Psoas muscle (tissue), 8 donors: ENCODE data around the gene RBAK. TPM values are rescaled to one million over a fixed set of nuclear protein-coding genes. Genes with fewer than 3 reads are reported as not detected.

ENCODE experiments used
- ATAC-seq, 4 donors: fragments of 200-7000 bp; cut with Tn5 transposase; one replicate each; pipeline ENCODE4 v1.9.1; 2020; ENCODE audit warnings: moderate library complexity in 3 of 4, mild to moderate bottlenecking in 2 of 4
- DNase-seq, 2 donors: peaks; one replicate each; pipeline ENCODE4 v3.0.0-alpha.2; 2020
- H3K27ac ChIP-seq: fragments of 200-600 bp; one replicate; pipeline ENCODE4 v1.8.0; 2022
- H3K27me3 ChIP-seq, 3 donors: fragments of 200-600 bp in 1 of 3; one replicate each; pipeline versions ENCODE4 v1.6.1 to v1.8.0; 2013 to 2022; ENCODE audit warnings: low read length in 2 of 3, mild to moderate bottlenecking in 2 of 3, moderate library complexity in 1 of 3; ENCODE audit not compliant: insufficient read depth in 3 of 3
- H3K36me3 ChIP-seq, 2 donors: fragments of 200-600 bp in 1 of 2; one replicate each; pipeline versions ENCODE4 v1.6.1 to v1.8.0; 2013 to 2022; ENCODE audit warnings: low read depth in 1 of 2, mild to moderate bottlenecking in 1 of 2, moderate library complexity in 1 of 2; ENCODE audit not compliant: insufficient read depth in 1 of 2
- H3K4me1 ChIP-seq: fragments of 200-600 bp; one replicate; pipeline ENCODE4 v1.8.0; 2022
- H3K4me3 ChIP-seq: fragments of 200-600 bp; one replicate; pipeline ENCODE4 v1.8.0; 2022; ENCODE audit warnings: mild to moderate bottlenecking
- H3K9me3 ChIP-seq: fragments of 200-600 bp; one replicate; pipeline ENCODE4 v1.8.0; 2022
- WGBS, 3 donors: extraction: QIAGEN DNeasy Blood & Tissue Kit; methylation state at CpG; one replicate each; pipeline versions ENCODE4 v1.1.6 to v1.1.7; 2013; 5-methylcytosine and 5-hydroxymethylcytosine counted together
- intact Hi-C, 2 donors: fragments of 100-400 bp; cut with DNase I; formaldehyde crosslinking; loops; one replicate each; pipeline versions ENCODE4 v1.11.0 to v1.14.2; 2022
- polyA plus RNA-seq, 3 donors: library from polyadenylated mRNA; stranded (reverse); fragments of 200-250 nt; gene quantifications; one replicate each; pipeline ENCODE4 v1.2.3, GENCODE V29; 2013
- total RNA-seq, 4 donors: library from RNA; stranded (reverse); fragmentation: NEBNext Ultra II Directional in 2 of 4; extraction: Animal tissue kit (Norgen Biotek cat#: 25700) in 2 of 4; gene quantifications; one replicate each; pipeline versions ENCODE4 v1.2.1 to v1.2.4, GENCODE V29; 2021 to 2023
- TF ChIP-seq, protein P1 (sequence below): fragments of 200-600 bp; IDR thresholded peaks from one replicate; pipeline ENCODE4 v1.8.0; 2022; ENCODE audit warnings: antibody characterized with exemption
- donor health status: healthy with polysubstance abuse.
- donor health status: DM: no; HTN: no; CAD: no; lungs with moderate emphysema.
- donor health status: Bipolar disorder and iron deficiency.
- donor health status: healthy.
- donor health status: DM: yes; HTN: yes; CAD: no.
- donor health status: DM: no; HTN: no; CAD: no.
- donor health status: DM: no; HTN: no; CAD: no.
- donor health status: DM: yes; HTN: yes; CAD: no.

The RBAK gene
- total and polyA plus RNA-seq, 7 donors = 2.6 to 7.2 (median 6.5) TPM

DNA sequence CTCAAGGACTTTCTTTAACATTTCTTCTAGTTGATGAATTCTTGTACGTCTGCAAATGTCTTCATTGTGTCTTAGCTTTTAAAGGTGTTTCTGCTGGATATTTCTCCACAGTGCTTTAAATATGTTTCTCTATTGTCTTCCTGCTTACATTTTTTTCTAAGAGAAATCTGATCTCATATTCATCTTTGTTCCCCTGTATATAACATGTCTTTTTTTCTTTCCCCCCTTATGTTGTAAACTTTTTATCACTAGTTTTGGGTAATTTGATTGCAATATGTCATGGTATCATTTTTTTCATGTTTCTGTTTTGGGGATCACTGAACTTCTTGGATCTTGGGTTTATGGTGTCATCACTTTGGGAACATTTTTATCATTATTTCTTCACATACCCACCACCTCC is 7.5 kb downstream of the RBAK start:
- Histone ChIP-seq H3K27me3 (no peaks in the 10 kb centered on the region), H3K9me3 (peaks cover 46% of the 10 kb centered on the region), H3K4me3 (no peak overlapping the region), H3K36me3 (peaks cover 23 to 96% of the 10 kb centered on the region in 2 donors), H3K4me1 (no peaks in the 10 kb centered on the region), H3K27ac (no peak overlapping the region)
- intact Hi-C loops = no loop called here
- DNase-seq = no peak
- no peak for ATAC-seq
- TF ChIP-seq, protein P1, sequence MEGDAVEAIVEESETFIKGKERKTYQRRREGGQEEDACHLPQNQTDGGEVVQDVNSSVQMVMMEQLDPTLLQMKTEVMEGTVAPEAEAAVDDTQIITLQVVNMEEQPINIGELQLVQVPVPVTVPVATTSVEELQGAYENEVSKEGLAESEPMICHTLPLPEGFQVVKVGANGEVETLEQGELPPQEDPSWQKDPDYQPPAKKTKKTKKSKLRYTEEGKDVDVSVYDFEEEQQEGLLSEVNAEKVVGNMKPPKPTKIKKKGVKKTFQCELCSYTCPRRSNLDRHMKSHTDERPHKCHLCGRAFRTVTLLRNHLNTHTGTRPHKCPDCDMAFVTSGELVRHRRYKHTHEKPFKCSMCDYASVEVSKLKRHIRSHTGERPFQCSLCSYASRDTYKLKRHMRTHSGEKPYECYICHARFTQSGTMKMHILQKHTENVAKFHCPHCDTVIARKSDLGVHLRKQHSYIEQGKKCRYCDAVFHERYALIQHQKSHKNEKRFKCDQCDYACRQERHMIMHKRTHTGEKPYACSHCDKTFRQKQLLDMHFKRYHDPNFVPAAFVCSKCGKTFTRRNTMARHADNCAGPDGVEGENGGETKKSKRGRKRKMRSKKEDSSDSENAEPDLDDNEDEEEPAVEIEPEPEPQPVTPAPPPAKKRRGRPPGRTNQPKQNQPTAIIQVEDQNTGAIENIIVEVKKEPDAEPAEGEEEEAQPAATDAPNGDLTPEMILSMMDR = no peak
- WGBS, 3 donors = 99 to 100% (median 100%) methylated on average over 1 of the region's 1 CpG

DNA sequence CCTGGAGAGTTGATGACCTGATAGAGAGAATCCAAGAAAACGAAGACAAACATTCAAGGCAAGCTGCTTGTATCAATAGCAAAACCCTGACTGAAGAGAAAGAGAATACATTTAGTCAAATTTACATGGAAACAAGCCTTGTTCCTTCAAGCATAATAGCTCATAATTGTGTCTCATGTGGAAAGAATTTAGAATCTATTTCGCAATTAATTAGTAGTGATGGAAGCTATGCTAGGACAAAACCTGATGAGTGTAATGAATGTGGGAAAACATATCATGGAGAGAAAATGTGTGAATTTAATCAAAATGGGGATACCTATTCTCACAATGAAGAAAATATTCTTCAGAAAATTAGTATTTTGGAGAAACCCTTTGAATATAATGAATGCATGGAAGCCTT is 18.0 kb downstream of the RBAK start:
- Histone ChIP-seq H3K4me1 (no peaks in the 10 kb centered on the region), H3K9me3 (peaks cover 95% of the 10 kb centered on the region), H3K4me3 (no peak overlapping the region), H3K27me3 (no peaks in the 10 kb centered on the region), H3K27ac (no peak overlapping the region), H3K36me3 (peaks cover 36 to 79% of the 10 kb centered on the region in 2 donors)
- ATAC-seq (no peak), DNase-seq (no peak)
- TF ChIP-seq, protein P1 = no peak
- intact Hi-C loops = no loop called here
- 99 to 100% (median 99%) methylated on average over 2 of the region's 2 CpGs for WGBS, 3 donors

DNA sequence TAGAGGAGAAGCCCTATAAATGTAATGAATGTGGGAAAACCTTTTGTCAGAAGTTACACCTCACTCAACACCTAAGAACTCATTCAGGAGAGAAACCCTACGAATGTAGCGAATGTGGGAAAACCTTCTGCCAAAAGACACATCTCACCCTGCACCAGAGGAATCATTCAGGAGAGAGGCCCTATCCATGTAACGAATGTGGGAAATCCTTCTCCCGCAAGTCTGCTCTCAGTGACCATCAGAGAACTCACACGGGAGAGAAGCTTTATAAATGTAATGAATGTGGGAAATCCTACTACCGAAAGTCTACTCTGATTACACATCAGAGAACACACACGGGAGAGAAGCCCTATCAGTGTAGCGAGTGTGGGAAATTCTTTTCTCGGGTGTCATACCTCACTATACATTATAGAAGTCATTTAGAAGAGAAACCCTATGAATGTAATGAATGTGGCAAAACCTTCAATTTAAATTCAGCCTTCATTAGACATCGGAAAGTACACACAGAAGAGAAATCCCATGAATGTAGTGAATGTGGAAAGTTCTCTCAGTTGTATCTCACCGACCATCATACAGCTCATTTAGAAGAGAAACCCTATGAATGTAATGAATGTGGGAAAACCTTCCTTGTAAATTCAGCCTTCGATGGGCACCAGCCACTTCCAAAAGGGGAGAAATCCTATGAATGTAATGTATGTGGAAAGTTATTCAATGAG is 18.9 kb downstream of the RBAK start:
- TF ChIP-seq, protein P1 = no peak
- ATAC-seq (no peak), DNase-seq (no peak)
- Histone ChIP-seq H3K27me3 (no peaks in the 10 kb centered on the region), H3K4me3 (no peak overlapping the region), H3K4me1 (no peaks in the 10 kb centered on the region), H3K27ac (no peak overlapping the region), H3K9me3 (peaks cover 96% of the 10 kb centered on the region), H3K36me3 (peaks cover 29 to 70% of the 10 kb centered on the region in 2 donors)
- 98 to 99% (median 99%) methylated on average over 12 of the region's 12 CpGs for WGBS, 3 donors
- intact Hi-C loops = no loop called here

DNA sequence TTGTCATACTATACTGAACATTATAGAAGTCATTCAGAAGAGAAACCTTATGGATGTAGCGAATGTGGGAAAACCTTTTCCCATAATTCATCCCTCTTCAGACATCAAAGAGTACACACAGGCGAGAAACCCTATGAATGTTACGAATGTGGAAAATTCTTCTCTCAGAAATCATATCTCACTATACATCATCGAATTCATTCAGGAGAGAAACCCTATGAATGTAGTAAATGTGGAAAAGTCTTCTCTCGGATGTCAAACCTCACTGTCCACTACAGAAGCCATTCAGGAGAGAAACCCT is 19.4 kb downstream of the RBAK start:
- Histone ChIP-seq H3K36me3 (peaks cover 28 to 65% of the 10 kb centered on the region in 2 donors), H3K27me3 (no peaks in the 10 kb centered on the region), H3K9me3 (peaks cover 95% of the 10 kb centered on the region), H3K4me1 (no peaks in the 10 kb centered on the region), H3K27ac (no peak overlapping the region), H3K4me3 (no peak overlapping the region)
- 98% methylated on average over 5 of the region's 5 CpGs for WGBS, 3 donors
- ATAC-seq = no peak
- DNase-seq = no peak
- TF ChIP-seq, protein P1 = no peak
- intact Hi-C loops = no loop called here

DNA sequence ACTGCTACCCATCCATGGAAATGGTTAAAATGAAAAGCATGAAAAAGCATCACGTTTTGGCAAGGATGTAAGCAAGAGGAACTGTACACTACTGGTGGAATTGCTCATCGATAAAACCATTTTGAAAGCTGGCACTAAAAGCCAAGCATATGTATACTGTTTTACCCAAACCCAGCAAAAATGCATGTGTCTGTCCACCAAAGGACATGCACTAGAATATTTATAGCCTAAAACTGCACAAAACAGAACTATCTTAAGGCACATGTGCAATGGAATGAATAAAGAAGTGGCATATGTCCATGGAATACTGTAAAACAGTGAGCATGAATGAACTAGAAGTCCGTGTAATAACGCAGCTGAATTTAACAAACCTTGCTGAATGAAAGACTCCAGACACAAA is 22.9 kb downstream of the RBAK start:
- no peak for DNase-seq
- TF ChIP-seq, protein P1 = no peak
- H3K36me3 ChIP-seq = peaks cover 15 to 31% of the 10 kb centered on the region in 2 donors
- peaks cover 81% of the 10 kb centered on the region for H3K9me3 ChIP-seq
- no peak for ATAC-seq
- whole genome bisulfite sequencing, 3 donors = 78 to 92% (median 88%) methylated on average over 4 of the region's 4 CpGs
- H3K27ac ChIP-seq = no peak overlapping the region
- H3K4me3 ChIP-seq = no peak overlapping the region
- no peaks in the 10 kb centered on the region for H3K27me3 ChIP-seq
- intact Hi-C loops = no loop called here
- no peaks in the 10 kb centered on the region for H3K4me1 ChIP-seq
